WTC11 (cell line): ENCODE measurements around the gene NR2F6. TPM values are rescaled to one million over a fixed set of nuclear protein-coding genes. Genes with fewer than 3 reads are reported as not detected.
A peak's percentile ranks its signal among the peaks of the same experiment; 100 is the strongest.

Experiments
- ATAC-seq: fragments of 200-7000 bp; cut with Tn5 transposase; 2 replicates; pipeline ENCODE4 v1.10.0; 2021; ENCODE audit warnings: mild to moderate bottlenecking, moderate library complexity
- CTCF ChIA-PET: fragments of 300-600 bp; sonication (Branson Sonifier 250); formaldehyde crosslinking; loops from one replicate; lab custom pipeline; 2021; ENCODE audit warnings: antibody characterized with exemption; lab: Charles Lee
- POLR2A ChIA-PET: fragments of 350-600 bp; sonication (Branson Sonifier 250); formaldehyde crosslinking; loops from one replicate; lab custom pipeline; 2021; ENCODE audit warnings: antibody characterized with exemption; lab: Charles Lee
- DNase-seq: peaks from one replicate; pipeline ENCODE4 v3.0.0; 2021; ENCODE audit warnings: low spot score
- H3K27ac Mint-ChIP-seq: 2 replicates; pipeline ENCODE4 v1.8.0; 2021; ENCODE audit warnings: mixed read lengths
- H3K27me3 Mint-ChIP-seq: 2 replicates; pipeline ENCODE4 v1.8.0; 2021; ENCODE audit warnings: low read depth, mild to moderate bottlenecking, moderate library complexity, mixed read lengths
- H3K36me3 Mint-ChIP-seq: 2 replicates; pipeline ENCODE4 v1.8.0; 2021; ENCODE audit warnings: mixed read lengths
- H3K4me1 Mint-ChIP-seq: 2 replicates; pipeline ENCODE4 v1.8.0; 2022; ENCODE audit warnings: mixed read lengths
- H3K4me3 Mint-ChIP-seq: 2 replicates; pipeline ENCODE4 v1.8.0; 2021; ENCODE audit warnings: mild to moderate bottlenecking, moderate library complexity, mixed read lengths
- H3K9me3 Mint-ChIP-seq: 2 replicates; pipeline ENCODE4 v1.8.0; 2021; ENCODE audit warnings: mixed read lengths
- ELF4 ChIP-seq: sonication (generic); formaldehyde crosslinking; IDR thresholded peaks from 2 replicates; pipeline ENCODE4 v1.8.1; 2022; ENCODE audit warnings: low read depth, mild to moderate bottlenecking, moderate library complexity, missing genetic modification reagents
- ESRRA ChIP-seq: sonication (generic); formaldehyde crosslinking; IDR thresholded peaks from 2 replicates; pipeline ENCODE4 v1.8.1; 2022; ENCODE audit warnings: mild to moderate bottlenecking, missing genetic modification reagents, borderline replicate concordance
- ETV6 ChIP-seq: sonication (generic); formaldehyde crosslinking; IDR thresholded peaks from 2 replicates; pipeline ENCODE4 v1.8.1; 2022; ENCODE audit warnings: mild to moderate bottlenecking, missing genetic modification reagents
- GRHL2 ChIP-seq: fragments of 250-450 bp; sonication (Bioruptor Pico); IDR thresholded peaks from 2 replicates; pipeline ENCODE4 v1.8.0; 2022; ENCODE audit warnings: mild to moderate bottlenecking, moderate library complexity; ENCODE audit not compliant: insufficient replicate concordance, severe bottlenecking
- KAT7 ChIP-seq: sonication (generic); formaldehyde crosslinking; IDR thresholded peaks from 2 replicates; pipeline ENCODE4 v1.8.1; 2023; ENCODE audit warnings: missing genetic modification reagents, mild to moderate bottlenecking, borderline replicate concordance
- MYBL2 ChIP-seq: sonication (generic); formaldehyde crosslinking; IDR thresholded peaks from 2 replicates; pipeline ENCODE4 v1.8.1; 2023; ENCODE audit warnings: mild to moderate bottlenecking, moderate library complexity, missing genetic modification reagents
- NFE2L1 ChIP-seq: sonication (generic); formaldehyde crosslinking; IDR thresholded peaks from 2 replicates; pipeline ENCODE4 v1.8.1; 2023; ENCODE audit warnings: missing genetic modification reagents
- SMAD3 ChIP-seq: sonication (generic); formaldehyde crosslinking; IDR thresholded peaks from 2 replicates; pipeline ENCODE4 v1.8.0; 2022; ENCODE audit warnings: missing genetic modification reagents, mild to moderate bottlenecking, borderline replicate concordance
- ZBTB21 ChIP-seq: sonication (generic); formaldehyde crosslinking; IDR thresholded peaks from 2 replicates; pipeline ENCODE4 v1.8.1; 2023; ENCODE audit warnings: mild to moderate bottlenecking, missing genetic modification reagents, borderline replicate concordance
- ZNF121 ChIP-seq: sonication (generic); formaldehyde crosslinking; IDR thresholded peaks from 2 replicates; pipeline ENCODE4 v1.8.0; 2023; ENCODE audit warnings: missing genetic modification reagents
- ZNF317 ChIP-seq: sonication (generic); formaldehyde crosslinking; IDR thresholded peaks from 2 replicates; pipeline ENCODE4 v1.8.1; 2023; ENCODE audit warnings: low read depth, mild to moderate bottlenecking, moderate library complexity, missing genetic modification reagents, borderline replicate concordance
- total RNA-seq: library from RNA; stranded (reverse); gene quantifications from 3 replicates; pipeline ENCODE4 v1.2.3, GENCODE V29; 2021
- TF ChIP-seq, protein P1 (sequence below): sonication (generic); formaldehyde crosslinking; IDR thresholded peaks from 2 replicates; pipeline ENCODE4 v1.8.0; 2022; ENCODE audit warnings: mild to moderate bottlenecking, missing genetic modification reagents
- TF ChIP-seq, protein P2 (sequence below): sonication (generic); formaldehyde crosslinking; IDR thresholded peaks from 2 replicates; pipeline ENCODE4 v1.8.1; 2023; ENCODE audit warnings: mild to moderate bottlenecking, moderate library complexity, missing genetic modification reagents
- TF ChIP-seq, protein P3 (sequence below): sonication (generic); formaldehyde crosslinking; IDR thresholded peaks from 2 replicates; pipeline ENCODE4 v1.8.0; 2023; ENCODE audit warnings: missing genetic modification reagents
- TF ChIP-seq, protein P4 (sequence below): sonication (generic); formaldehyde crosslinking; IDR thresholded peaks from 2 replicates; pipeline ENCODE4 v1.8.0; 2023; ENCODE audit warnings: missing genetic modification reagents, mild to moderate bottlenecking, borderline replicate concordance
- TF ChIP-seq, protein P5 (sequence below): sonication (generic); formaldehyde crosslinking; IDR thresholded peaks from 2 replicates; pipeline ENCODE4 v1.8.0; 2022; ENCODE audit warnings: mild to moderate bottlenecking, missing genetic modification reagents
- TF ChIP-seq, protein P6 (sequence below): fragments of 250-450 bp; sonication (Bioruptor Pico); IDR thresholded peaks from 2 replicates; pipeline ENCODE4 v1.9.0; 2021; ENCODE audit warnings: moderate library complexity, mild to moderate bottlenecking, inconsistent platforms, borderline replicate concordance

NR2F6 gene
- total RNA-seq, 1 experiment from 2014 or later = 145 TPM

DNA sequence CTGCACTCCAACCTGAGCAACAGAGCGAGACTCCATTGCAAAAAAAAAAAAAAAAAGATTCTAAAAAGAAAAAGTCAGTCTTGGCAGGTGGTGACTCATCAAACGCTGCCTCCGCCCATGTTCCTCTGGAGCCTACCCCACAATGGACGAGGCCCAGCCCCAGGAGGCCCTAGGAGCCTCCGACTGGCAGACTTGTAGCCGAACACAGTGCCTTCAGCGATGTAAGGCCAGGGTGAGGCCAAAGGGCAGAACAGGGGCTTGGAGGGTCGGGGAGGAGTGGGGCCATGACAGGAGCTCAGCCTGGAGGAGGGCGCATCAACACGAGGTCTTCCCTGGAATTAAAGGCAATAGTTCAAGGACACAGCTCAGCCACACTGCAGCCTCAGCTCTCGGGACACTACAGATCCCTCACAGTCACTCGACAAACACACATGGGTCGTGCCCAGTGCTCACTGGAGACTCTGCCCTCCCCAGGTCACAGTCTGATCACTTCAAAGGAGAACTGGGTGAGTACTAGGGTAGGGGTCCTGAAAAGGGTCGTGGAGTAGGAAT lies 25.4 kb downstream of the NR2F6 start:
- no peak for ATAC-seq
- ChIA-PET CTCF (no interaction called here), POLR2A (interaction anchor here (0.6 to 0.7 kb wide), 2 partner anchors 14 to 582 kb away, joined by 4 to 5 read pairs; no protein-coding TSS in a partner anchor)
- Mint-ChIP-seq H3K4me1 (peaks cover 5% of the 10 kb centered on the region), H3K9me3 (no peaks in the 10 kb centered on the region), H3K4me3 (no peak overlapping the region), H3K27ac (peak overlapping the region; percentile 40), H3K36me3 (peaks cover 17% of the 10 kb centered on the region), H3K27me3 (peaks cover 2% of the 10 kb centered on the region; the same call in 1 of the 2 replicates)
- TF ChIP-seq GRHL2 (CRISPR knock-in tag) = no peak
- TF ChIP-seq ZNF121 (CRISPR knock-in tag) = no peak
- TF ChIP-seq SMAD3 (CRISPR knock-in tag) = no peak
- TF ChIP-seq, protein P1, sequence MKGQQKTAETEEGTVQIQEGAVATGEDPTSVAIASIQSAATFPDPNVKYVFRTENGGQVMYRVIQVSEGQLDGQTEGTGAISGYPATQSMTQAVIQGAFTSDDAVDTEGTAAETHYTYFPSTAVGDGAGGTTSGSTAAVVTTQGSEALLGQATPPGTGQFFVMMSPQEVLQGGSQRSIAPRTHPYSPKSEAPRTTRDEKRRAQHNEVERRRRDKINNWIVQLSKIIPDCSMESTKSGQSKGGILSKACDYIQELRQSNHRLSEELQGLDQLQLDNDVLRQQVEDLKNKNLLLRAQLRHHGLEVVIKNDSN = no peak
- TF ChIP-seq, protein P2, sequence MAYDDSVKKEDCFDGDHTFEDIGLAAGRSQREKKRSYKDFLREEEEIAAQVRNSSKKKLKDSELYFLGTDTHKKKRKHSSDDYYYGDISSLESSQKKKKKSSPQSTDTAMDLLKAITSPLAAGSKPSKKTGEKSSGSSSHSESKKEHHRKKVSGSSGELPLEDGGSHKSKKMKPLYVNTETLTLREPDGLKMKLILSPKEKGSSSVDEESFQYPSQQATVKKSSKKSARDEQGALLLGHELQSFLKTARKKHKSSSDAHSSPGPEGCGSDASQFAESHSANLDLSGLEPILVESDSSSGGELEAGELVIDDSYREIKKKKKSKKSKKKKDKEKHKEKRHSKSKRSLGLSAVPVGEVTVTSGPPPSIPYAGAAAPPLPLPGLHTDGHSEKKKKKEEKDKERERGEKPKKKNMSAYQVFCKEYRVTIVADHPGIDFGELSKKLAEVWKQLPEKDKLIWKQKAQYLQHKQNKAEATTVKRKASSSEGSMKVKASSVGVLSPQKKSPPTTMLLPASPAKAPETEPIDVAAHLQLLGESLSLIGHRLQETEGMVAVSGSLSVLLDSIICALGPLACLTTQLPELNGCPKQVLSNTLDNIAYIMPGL (CRISPR knock-in tag) = no peak
- DNase-seq = no peak

DNA sequence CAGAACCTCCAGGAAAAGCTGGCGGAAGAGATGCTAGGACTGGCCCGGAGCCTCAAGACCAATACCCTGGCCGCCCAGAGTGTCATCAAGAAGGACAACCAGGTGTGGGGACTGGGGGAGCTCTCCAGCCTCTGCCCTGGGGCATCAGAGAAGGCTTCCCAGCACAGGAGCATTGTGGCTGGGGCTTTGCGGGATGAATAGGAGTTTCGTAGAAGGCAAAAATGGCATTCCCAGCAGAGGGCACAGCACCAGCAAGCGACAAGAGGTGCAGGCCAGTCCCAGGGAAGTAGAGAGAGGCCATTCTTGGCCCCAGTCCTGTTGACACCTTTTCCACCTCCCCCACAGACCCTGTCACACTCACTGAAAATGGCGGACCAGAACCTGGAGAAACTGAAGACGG lies 26.4 kb downstream of the NR2F6 start:
- ATAC-seq (no peak), DNase-seq (no peak)
- CTCF ChIA-PET = no interaction called here
- no peaks in the 10 kb centered on the region for H3K9me3 Mint-ChIP-seq
- H3K4me3 Mint-ChIP-seq = no peak overlapping the region
- H3K27ac Mint-ChIP-seq = no peak overlapping the region
- peaks cover 17% of the 10 kb centered on the region for H3K36me3 Mint-ChIP-seq
- peaks cover 2% of the 10 kb centered on the region; the same call in 1 of the 2 replicates for H3K27me3 Mint-ChIP-seq
- no peak for TF ChIP-seq ZNF317
- no peak for TF ChIP-seq ETV6 (CRISPR knock-in tag)
- no peak for TF ChIP-seq ESRRA (CRISPR knock-in tag)
- no peak for TF ChIP-seq ZNF121 (CRISPR knock-in tag)
- no peak for TF ChIP-seq KAT7 (CRISPR knock-in tag)
- no peak for TF ChIP-seq ZBTB21 (CRISPR knock-in tag)
- TF ChIP-seq, protein P3, sequence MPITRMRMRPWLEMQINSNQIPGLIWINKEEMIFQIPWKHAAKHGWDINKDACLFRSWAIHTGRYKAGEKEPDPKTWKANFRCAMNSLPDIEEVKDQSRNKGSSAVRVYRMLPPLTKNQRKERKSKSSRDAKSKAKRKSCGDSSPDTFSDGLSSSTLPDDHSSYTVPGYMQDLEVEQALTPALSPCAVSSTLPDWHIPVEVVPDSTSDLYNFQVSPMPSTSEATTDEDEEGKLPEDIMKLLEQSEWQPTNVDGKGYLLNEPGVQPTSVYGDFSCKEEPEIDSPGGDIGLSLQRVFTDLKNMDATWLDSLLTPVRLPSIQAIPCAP (CRISPR knock-in tag) = no peak
- TF ChIP-seq, protein P4, sequence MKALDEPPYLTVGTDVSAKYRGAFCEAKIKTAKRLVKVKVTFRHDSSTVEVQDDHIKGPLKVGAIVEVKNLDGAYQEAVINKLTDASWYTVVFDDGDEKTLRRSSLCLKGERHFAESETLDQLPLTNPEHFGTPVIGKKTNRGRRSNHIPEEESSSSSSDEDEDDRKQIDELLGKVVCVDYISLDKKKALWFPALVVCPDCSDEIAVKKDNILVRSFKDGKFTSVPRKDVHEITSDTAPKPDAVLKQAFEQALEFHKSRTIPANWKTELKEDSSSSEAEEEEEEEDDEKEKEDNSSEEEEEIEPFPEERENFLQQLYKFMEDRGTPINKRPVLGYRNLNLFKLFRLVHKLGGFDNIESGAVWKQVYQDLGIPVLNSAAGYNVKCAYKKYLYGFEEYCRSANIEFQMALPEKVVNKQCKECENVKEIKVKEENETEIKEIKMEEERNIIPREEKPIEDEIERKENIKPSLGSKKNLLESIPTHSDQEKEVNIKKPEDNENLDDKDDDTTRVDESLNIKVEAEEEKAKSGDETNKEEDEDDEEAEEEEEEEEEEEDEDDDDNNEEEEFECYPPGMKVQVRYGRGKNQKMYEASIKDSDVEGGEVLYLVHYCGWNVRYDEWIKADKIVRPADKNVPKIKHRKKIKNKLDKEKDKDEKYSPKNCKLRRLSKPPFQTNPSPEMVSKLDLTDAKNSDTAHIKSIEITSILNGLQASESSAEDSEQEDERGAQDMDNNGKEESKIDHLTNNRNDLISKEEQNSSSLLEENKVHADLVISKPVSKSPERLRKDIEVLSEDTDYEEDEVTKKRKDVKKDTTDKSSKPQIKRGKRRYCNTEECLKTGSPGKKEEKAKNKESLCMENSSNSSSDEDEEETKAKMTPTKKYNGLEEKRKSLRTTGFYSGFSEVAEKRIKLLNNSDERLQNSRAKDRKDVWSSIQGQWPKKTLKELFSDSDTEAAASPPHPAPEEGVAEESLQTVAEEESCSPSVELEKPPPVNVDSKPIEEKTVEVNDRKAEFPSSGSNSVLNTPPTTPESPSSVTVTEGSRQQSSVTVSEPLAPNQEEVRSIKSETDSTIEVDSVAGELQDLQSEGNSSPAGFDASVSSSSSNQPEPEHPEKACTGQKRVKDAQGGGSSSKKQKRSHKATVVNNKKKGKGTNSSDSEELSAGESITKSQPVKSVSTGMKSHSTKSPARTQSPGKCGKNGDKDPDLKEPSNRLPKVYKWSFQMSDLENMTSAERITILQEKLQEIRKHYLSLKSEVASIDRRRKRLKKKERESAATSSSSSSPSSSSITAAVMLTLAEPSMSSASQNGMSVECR (CRISPR knock-in tag) = no peak
- TF ChIP-seq, protein P5, sequence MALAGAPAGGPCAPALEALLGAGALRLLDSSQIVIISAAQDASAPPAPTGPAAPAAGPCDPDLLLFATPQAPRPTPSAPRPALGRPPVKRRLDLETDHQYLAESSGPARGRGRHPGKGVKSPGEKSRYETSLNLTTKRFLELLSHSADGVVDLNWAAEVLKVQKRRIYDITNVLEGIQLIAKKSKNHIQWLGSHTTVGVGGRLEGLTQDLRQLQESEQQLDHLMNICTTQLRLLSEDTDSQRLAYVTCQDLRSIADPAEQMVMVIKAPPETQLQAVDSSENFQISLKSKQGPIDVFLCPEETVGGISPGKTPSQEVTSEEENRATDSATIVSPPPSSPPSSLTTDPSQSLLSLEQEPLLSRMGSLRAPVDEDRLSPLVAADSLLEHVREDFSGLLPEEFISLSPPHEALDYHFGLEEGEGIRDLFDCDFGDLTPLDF (CRISPR knock-in tag) = no peak
- TF ChIP-seq NFE2L1 (CRISPR knock-in tag) = no peak
- no peak for TF ChIP-seq MYBL2 (CRISPR knock-in tag)
- TF ChIP-seq, protein P6, sequence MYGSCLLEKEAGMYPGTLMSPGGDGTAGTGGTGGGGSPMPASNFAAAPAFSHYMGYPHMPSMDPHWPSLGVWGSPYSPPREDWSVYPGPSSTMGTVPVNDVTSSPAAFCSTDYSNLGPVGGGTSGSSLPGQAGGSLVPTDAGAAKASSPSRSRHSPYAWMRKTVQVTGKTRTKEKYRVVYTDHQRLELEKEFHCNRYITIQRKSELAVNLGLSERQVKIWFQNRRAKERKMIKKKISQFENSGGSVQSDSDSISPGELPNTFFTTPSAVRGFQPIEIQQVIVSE (CRISPR knock-in tag) = no peak
- TF ChIP-seq ELF4 (CRISPR knock-in tag) = no peak
- TF ChIP-seq, all 79 proteins: peak for 0
- H3K4me1 Mint-ChIP-seq = peaks cover 9% of the 10 kb centered on the region
- POLR2A ChIA-PET = interaction anchor here (0.7 kb wide), 1 partner anchor 15 kb away, joined by 5 read pairs; no protein-coding TSS in a partner anchor
